Activated T-helper 17 cell treated with anti-CD3 and anti-CD28 coated beads, Interleukin-2, amount 50 U/mL, for 72 hours (primary cell): ENCODE results near the gene CELA3B. TPM values are rescaled to one million over a fixed set of nuclear protein-coding genes. Genes with fewer than 3 reads are reported as not detected.
A peak's percentile ranks its signal among the peaks of the same experiment; 100 is the strongest.
"Not testable (repeated sequence)": the region's sequence is repeated elsewhere in the genome, so short reads cannot be mapped to it uniquely, and the experiment has no call there.

ENCODE experiments used
- ATAC-seq: fragments of 150-1000 bp; cut with Tn5 transposase; replicated peaks from 2 replicates; pipeline ENCODE4 v1.10.0; 2021; ENCODE audit warnings: mild to moderate bottlenecking, moderate library complexity
- H3K27ac Mint-ChIP-seq: one replicate; pipeline ENCODE4 v1.8.0; 2022; ENCODE audit warnings: mixed read lengths
- H3K27me3 Mint-ChIP-seq: one replicate; pipeline ENCODE4 v1.8.0; 2022; ENCODE audit warnings: mixed read lengths
- H3K36me3 Mint-ChIP-seq: one replicate; pipeline ENCODE4 v1.8.0; 2022; ENCODE audit warnings: low read depth, mild to moderate bottlenecking, mixed read lengths
- H3K4me1 Mint-ChIP-seq: one replicate; pipeline ENCODE4 v1.8.0; 2022; ENCODE audit warnings: mixed read lengths
- H3K4me3 Mint-ChIP-seq: one replicate; pipeline ENCODE4 v1.8.0; 2022; ENCODE audit warnings: mild to moderate bottlenecking, mixed read lengths
- H3K9me3 Mint-ChIP-seq: one replicate; pipeline ENCODE4 v1.8.0; 2022; ENCODE audit warnings: mixed read lengths
- total RNA-seq, 2 donors: library from RNA; stranded (reverse); gene quantifications; one replicate each; pipeline ENCODE4 v1.2.3, GENCODE V29; 2022

CELA3B gene
- total RNA-seq, 2 donors from 2014 or later = not detected

- Mint-ChIP-seq H3K9me3 (no peaks in the 10 kb centered on the region), H3K4me3 (peak overlapping the region; percentile 72), H3K27ac (peak overlapping the region; percentile 88), H3K4me1 (peaks cover 16% of the 10 kb centered on the region), H3K36me3 (no peaks in the 10 kb centered on the region), H3K27me3 (no peaks in the 10 kb centered on the region)
- peak; percentile 86 for ATAC-seq
Observed at GRCh38 chr1:21956720-21957552, 19.9 kb upstream of the CELA3B start.

DNA sequence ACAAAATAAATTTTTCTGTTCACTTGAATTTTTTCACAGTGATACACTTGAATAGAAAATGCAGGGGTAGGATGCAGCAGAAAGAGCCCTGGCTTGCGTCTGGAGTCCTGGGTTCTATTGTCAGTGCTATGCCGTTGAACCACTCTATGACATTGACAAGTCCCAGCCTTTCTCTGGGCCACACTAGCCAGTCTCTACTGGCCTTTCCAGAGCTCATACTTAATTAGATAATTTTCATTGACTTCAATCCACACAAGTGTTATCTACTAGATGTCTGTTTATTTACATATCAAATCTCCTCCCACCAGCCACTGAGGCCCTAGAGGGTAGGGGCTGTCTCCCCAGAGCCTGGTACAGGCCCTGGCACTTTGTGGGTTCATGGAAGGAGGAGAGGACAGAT lies 15.5 kb upstream of the CELA3B start:
- H3K4me3 Mint-ChIP-seq = no peak overlapping the region
- no peaks in the 10 kb centered on the region for H3K27me3 Mint-ChIP-seq
- H3K4me1 Mint-ChIP-seq = peaks cover 20% of the 10 kb centered on the region
- no peak overlapping the region for H3K27ac Mint-ChIP-seq
- no peak for ATAC-seq
- H3K36me3 Mint-ChIP-seq = no peaks in the 10 kb centered on the region
- H3K9me3 Mint-ChIP-seq = no peaks in the 10 kb centered on the region

DNA sequence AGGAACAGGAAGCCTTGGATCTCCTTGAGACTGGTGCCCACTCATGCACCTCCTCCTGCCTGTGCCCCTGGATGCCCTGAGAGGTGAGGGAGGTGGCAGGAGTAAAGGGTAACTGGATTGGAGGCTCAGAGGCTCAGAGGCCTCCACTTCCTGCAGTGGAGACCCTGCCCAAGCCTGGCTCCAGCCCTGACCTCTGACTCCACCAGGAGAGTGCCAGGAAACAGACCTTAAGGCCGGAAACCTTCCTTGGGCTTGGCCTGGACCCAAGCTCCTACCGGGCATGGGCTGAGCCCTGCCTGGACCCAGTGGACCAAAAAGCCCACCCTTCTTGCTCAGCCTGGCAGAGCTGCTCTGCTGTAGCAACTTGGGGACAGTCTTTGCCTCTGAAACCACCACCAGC lies 15.0 kb upstream of the CELA3B start:
- Mint-ChIP-seq H3K36me3 (no peaks in the 10 kb centered on the region), H3K27me3 (no peaks in the 10 kb centered on the region), H3K27ac (no peak overlapping the region), H3K9me3 (no peaks in the 10 kb centered on the region), H3K4me3 (no peak overlapping the region), H3K4me1 (peaks cover 18% of the 10 kb centered on the region)
- no peak for ATAC-seq

GRCh38 chr1:21963477-21964217 lies 13.2 kb upstream of the CELA3B start:
- peak overlapping the region; percentile 18 for H3K27ac Mint-ChIP-seq
- H3K4me1 Mint-ChIP-seq = peaks cover 4% of the 10 kb centered on the region
- peak; percentile 94 for ATAC-seq

GRCh38 chr1:21966247-21967000 lies 10.4 kb upstream of the CELA3B start:
- no peaks in the 10 kb centered on the region for H3K36me3 Mint-ChIP-seq
- H3K4me1 Mint-ChIP-seq = peaks cover 4% of the 10 kb centered on the region
- ATAC-seq = peak; percentile 62
- no peak overlapping the region for H3K4me3 Mint-ChIP-seq
- no peaks in the 10 kb centered on the region for H3K9me3 Mint-ChIP-seq
- H3K27me3 Mint-ChIP-seq = peaks cover 4% of the 10 kb centered on the region
- H3K27ac Mint-ChIP-seq = no peak overlapping the region

More at GRCh38 chr1:21963477-21964217, 13.2 kb upstream of the CELA3B start:
- H3K4me3 Mint-ChIP-seq = no peak overlapping the region
- H3K9me3 Mint-ChIP-seq = no peaks in the 10 kb centered on the region
- H3K27me3 Mint-ChIP-seq = peaks cover 2% of the 10 kb centered on the region
- no peaks in the 10 kb centered on the region for H3K36me3 Mint-ChIP-seq

DNA sequence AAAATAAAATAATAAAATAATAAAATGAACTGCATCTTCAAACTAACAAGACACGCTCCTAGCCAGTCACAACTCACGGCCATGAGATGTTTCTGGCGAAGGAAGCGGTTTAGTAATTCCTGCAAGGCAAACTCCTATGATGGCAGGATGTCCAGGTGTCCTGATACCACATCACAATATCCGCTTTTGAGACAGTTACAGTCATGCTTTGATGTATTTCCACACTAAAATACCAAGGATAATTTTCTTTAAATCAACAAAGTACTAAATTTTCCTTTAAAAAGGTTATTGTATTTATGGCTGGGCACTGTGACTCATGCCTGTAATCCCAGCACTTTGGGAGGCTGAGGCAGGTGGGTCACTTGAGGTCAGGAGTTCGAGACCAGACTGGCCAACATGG lies 9.6 kb upstream of the CELA3B start:
- H3K4me3 Mint-ChIP-seq, H3K36me3 Mint-ChIP-seq, H3K27me3 Mint-ChIP-seq, H3K9me3 Mint-ChIP-seq, H3K4me1 Mint-ChIP-seq, ATAC-seq, H3K27ac Mint-ChIP-seq: not testable (repeated sequence)

DNA sequence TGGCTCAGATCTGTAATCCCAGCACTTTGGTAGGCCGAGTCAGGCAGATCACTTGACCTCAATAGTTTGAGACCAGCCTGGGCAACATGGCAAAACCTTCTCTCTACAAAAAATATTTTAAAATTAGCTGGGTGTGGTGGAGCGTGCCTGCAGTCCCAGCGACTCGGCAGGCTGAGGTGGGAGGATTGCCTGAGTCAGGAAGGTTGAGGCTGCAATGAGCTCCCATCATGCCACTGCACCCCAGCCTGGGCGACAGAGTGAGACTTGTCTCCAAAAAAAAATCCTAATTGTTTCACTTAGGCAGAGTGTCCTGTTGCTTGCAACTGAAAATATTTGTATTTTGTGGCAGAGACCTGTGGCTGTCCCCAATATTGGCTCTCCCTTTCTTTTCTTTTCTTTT lies 7.8 kb upstream of the CELA3B start:
- peak overlapping the region; percentile 68 for H3K27ac Mint-ChIP-seq
- not testable (repeated sequence) for H3K9me3 Mint-ChIP-seq, H3K4me1 Mint-ChIP-seq, ATAC-seq, H3K4me3 Mint-ChIP-seq, H3K27me3 Mint-ChIP-seq, H3K36me3 Mint-ChIP-seq

DNA sequence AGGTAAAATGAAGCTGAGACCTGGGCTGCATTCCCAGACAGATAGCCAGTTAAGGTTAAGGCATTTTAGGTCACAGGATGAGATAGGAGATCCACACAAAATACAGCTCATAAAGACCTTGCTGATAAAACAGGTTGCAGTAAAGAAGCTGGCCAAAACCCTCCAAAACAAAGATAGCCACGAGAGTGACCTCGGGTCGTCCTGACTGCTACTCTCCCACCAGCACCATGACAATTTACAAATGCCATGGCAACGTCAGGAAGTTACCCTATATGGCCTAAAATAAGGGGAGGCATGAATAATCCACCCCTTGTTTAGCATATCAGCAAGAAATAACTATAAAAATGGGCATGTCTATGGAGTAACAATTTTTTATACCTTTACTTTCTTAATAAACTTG lies 6.3 kb upstream of the CELA3B start:
- ATAC-seq, H3K27me3 Mint-ChIP-seq, H3K4me1 Mint-ChIP-seq, H3K4me3 Mint-ChIP-seq, H3K36me3 Mint-ChIP-seq, H3K27ac Mint-ChIP-seq, H3K9me3 Mint-ChIP-seq: not testable (repeated sequence)

GRCh38 chr1:21972973-21973441 lies 3.8 kb upstream of the CELA3B start:
- not testable (repeated sequence) for H3K36me3 Mint-ChIP-seq, H3K27ac Mint-ChIP-seq, H3K4me1 Mint-ChIP-seq, H3K4me3 Mint-ChIP-seq, H3K27me3 Mint-ChIP-seq, ATAC-seq, H3K9me3 Mint-ChIP-seq

- not testable (repeated sequence) for H3K36me3 Mint-ChIP-seq, ATAC-seq, H3K4me3 Mint-ChIP-seq, H3K27me3 Mint-ChIP-seq, H3K9me3 Mint-ChIP-seq, H3K4me1 Mint-ChIP-seq, H3K27ac Mint-ChIP-seq
Observed at GRCh38 chr1:21973948-21974347, 2.9 kb upstream of the CELA3B start.

GRCh38 chr1:21974699-21975098 lies 2.1 kb upstream of the CELA3B start:
- not testable (repeated sequence) for H3K4me3 Mint-ChIP-seq, ATAC-seq, H3K4me1 Mint-ChIP-seq, H3K9me3 Mint-ChIP-seq, H3K27me3 Mint-ChIP-seq, H3K27ac Mint-ChIP-seq, H3K36me3 Mint-ChIP-seq

GRCh38 chr1:21975296-21975695 lies 1.5 kb upstream of the CELA3B start:
- not testable (repeated sequence) for H3K27me3 Mint-ChIP-seq, H3K36me3 Mint-ChIP-seq, H3K4me1 Mint-ChIP-seq, ATAC-seq, H3K9me3 Mint-ChIP-seq, H3K4me3 Mint-ChIP-seq, H3K27ac Mint-ChIP-seq

DNA sequence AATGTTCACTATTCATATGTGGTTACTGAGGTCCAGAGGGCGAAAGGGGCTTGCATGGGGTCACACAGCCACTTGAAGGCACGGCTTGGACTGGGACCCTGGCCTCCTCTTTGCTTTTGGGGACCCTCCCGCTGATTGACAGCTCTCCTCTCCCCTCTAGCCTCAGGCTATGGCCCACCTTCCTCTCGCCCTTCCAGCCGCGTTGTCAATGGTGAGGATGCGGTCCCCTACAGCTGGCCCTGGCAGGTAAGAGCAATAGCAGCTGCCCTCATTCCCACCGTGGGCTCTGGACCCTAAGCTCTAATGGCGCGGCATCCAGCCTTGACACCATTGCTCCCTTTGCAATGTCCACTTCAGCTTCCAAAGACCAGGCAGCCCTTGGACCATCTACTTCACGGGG lies 1.4 kb downstream of the CELA3B start:
- not testable (repeated sequence) for H3K27me3 Mint-ChIP-seq, H3K36me3 Mint-ChIP-seq, H3K9me3 Mint-ChIP-seq, H3K27ac Mint-ChIP-seq, ATAC-seq, H3K4me1 Mint-ChIP-seq, H3K4me3 Mint-ChIP-seq

GRCh38 chr1:21980515-21981220 lies 3.8 kb downstream of the CELA3B start:
- H3K4me1 Mint-ChIP-seq, H3K4me3 Mint-ChIP-seq, H3K27ac Mint-ChIP-seq, H3K36me3 Mint-ChIP-seq, H3K9me3 Mint-ChIP-seq, H3K27me3 Mint-ChIP-seq: not testable (repeated sequence)
- ATAC-seq = peak; percentile 76
